Panc1 (cell line): ENCODE data around the gene GRIK4. TPM values are rescaled to one million over a fixed set of nuclear protein-coding genes. Genes with fewer than 3 reads are reported as not detected.

ENCODE experiments used
- ATAC-seq: fragments of 200-7000 bp; cut with Tn5 transposase; 2 replicates; pipeline ENCODE4 v1.9.1; 2020; ENCODE audit warnings: mild to moderate bottlenecking, moderate library complexity
- BruUV-seq: library from RNA; stranded (reverse); fragments of 400-500 nt; replicated peaks from 2 replicates; lab custom pipeline; 2021; lab: Mats Ljungman, UMichigan
- CTCF ChIA-PET: fragments of 300-600 bp; sonication (Branson Sonifier 250); formaldehyde crosslinking; loops from one replicate; lab custom pipeline; 2022; ENCODE audit warnings: antibody characterized with exemption; lab: Charles Lee
- POLR2A ChIA-PET: fragments of 300-600 bp; sonication (Branson Sonifier 250); formaldehyde crosslinking; loops from one replicate; lab custom pipeline; 2022; ENCODE audit warnings: antibody characterized with exemption; lab: Charles Lee
- DNase-seq: peaks from one replicate; pipeline ENCODE4 v3.0.0-alpha.2; 2010; ENCODE audit warnings: low read depth, low spot score
- H3K27ac ChIP-seq: 2 replicates; pipeline ENCODE4 v1.5.1; 2011; ENCODE audit warnings: mild to moderate bottlenecking, low read length, inconsistent platforms
- H3K27me3 ChIP-seq: fragments of 200-500 bp; sonication (Bioruptor generic); 2 replicates; pipeline ENCODE4 v1.6.0; 2014; ENCODE audit warnings: low read length, inconsistent platforms; ENCODE audit not compliant: control insufficient read depth, insufficient read depth
- H3K36me3 ChIP-seq: fragments of 200-500 bp; sonication (Bioruptor generic); 2 replicates; pipeline ENCODE4 v1.5.1; 2014; ENCODE audit warnings: inconsistent platforms, mild to moderate bottlenecking, low read length, moderate library complexity; ENCODE audit not compliant: control insufficient read depth, insufficient read depth
- H3K4me1 ChIP-seq: 2 replicates; pipeline ENCODE4 v1.5.1; 2011; ENCODE audit warnings: inconsistent platforms, mild to moderate bottlenecking, low read length, moderate library complexity; ENCODE audit not compliant: control insufficient read depth, insufficient read depth
- H3K4me3 ChIP-seq, 2 experiments: 2 replicates each; pipeline ENCODE4 v1.5.1; 2011 to 2012; ENCODE audit warnings: low read depth in 2 of 2, low read length in 2 of 2, mild to moderate bottlenecking in 2 of 2, inconsistent platforms in 1 of 2, moderate library complexity in 1 of 2
- H3K9me3 ChIP-seq: fragments of 200-500 bp; sonication (Bioruptor generic); 2 replicates; pipeline ENCODE4 v1.5.1; 2014; ENCODE audit warnings: low read depth, mild to moderate bottlenecking, inconsistent platforms, low read length, moderate library complexity; ENCODE audit not compliant: control insufficient read depth, insufficient read depth
- POLR2AphosphoS5 ChIP-seq: IDR thresholded peaks from 2 replicates; pipeline ENCODE4 v1.6.1; 2012; ENCODE audit warnings: mild to moderate bottlenecking, low read depth, low read length, moderate library complexity
- SIN3A ChIP-seq: IDR thresholded peaks from 2 replicates; pipeline ENCODE4 v1.6.1; 2012; ENCODE audit warnings: low read depth, mild to moderate bottlenecking, low read length, moderate library complexity, borderline replicate concordance; ENCODE audit not compliant: insufficient read depth
- TCF7L2 ChIP-seq: IDR thresholded peaks from 2 replicates; pipeline ENCODE4 v1.6.1; 2011; ENCODE audit warnings: mild to moderate bottlenecking, low read depth, low read length, inconsistent platforms
- in situ Hi-C: cut with HindIII; loops from 2 replicates; pipeline ENCODE4 v1.10.0; 2016; ENCODE audit warnings: low sequenced_read_pairs, low pct_unique_long_range_greater_than_20kb
- intact Hi-C: fragments of 100-400 bp; cut with micrococcal nuclease; formaldehyde crosslinking; loops from one replicate; pipeline ENCODE4 v1.10.0; 2022; ENCODE audit not compliant: unreplicated experiment
- total RNA-seq: library from RNA; stranded (reverse); gene quantifications from one replicate; pipeline ENCODE4 v1.2.1, GENCODE V29; 2021; ENCODE audit not compliant: unreplicated experiment
- TF ChIP-seq, protein P1 (sequence below), 2 experiments: IDR thresholded peaks; 2 replicates each; pipeline ENCODE4 v1.6.1; 2011 to 2012; ENCODE audit warnings: low read depth in 2 of 2, control low read depth in 1 of 2, low read length in 1 of 2, mild to moderate bottlenecking in 1 of 2, moderate library complexity in 1 of 2; ENCODE audit not compliant: insufficient read depth in 1 of 2
- TF ChIP-seq, protein P2 (sequence below): fragments of 450-650 bp; IDR thresholded peaks from 2 replicates; pipeline ENCODE4 v1.5.1; 2017; ENCODE audit warnings: mild to moderate bottlenecking

GRIK4 gene
- total RNA-seq, 1 experiment from 2014 or later = 0.62 TPM

GRCh38 chr11:120610111-120610510 lies 98.6 kb downstream of the GRIK4 start:
- ChIA-PET CTCF (no interaction called here), POLR2A (no interaction called here)
- Histone ChIP-seq H3K27me3 (no peaks in the 10 kb centered on the region), H3K4me1 (no peaks in the 10 kb centered on the region), H3K9me3 (no peaks in the 10 kb centered on the region), H3K27ac (no peak overlapping the region), H3K36me3 (no peaks in the 10 kb centered on the region), H3K4me3 (no peak overlapping the region)
- TF ChIP-seq, protein P1, sequence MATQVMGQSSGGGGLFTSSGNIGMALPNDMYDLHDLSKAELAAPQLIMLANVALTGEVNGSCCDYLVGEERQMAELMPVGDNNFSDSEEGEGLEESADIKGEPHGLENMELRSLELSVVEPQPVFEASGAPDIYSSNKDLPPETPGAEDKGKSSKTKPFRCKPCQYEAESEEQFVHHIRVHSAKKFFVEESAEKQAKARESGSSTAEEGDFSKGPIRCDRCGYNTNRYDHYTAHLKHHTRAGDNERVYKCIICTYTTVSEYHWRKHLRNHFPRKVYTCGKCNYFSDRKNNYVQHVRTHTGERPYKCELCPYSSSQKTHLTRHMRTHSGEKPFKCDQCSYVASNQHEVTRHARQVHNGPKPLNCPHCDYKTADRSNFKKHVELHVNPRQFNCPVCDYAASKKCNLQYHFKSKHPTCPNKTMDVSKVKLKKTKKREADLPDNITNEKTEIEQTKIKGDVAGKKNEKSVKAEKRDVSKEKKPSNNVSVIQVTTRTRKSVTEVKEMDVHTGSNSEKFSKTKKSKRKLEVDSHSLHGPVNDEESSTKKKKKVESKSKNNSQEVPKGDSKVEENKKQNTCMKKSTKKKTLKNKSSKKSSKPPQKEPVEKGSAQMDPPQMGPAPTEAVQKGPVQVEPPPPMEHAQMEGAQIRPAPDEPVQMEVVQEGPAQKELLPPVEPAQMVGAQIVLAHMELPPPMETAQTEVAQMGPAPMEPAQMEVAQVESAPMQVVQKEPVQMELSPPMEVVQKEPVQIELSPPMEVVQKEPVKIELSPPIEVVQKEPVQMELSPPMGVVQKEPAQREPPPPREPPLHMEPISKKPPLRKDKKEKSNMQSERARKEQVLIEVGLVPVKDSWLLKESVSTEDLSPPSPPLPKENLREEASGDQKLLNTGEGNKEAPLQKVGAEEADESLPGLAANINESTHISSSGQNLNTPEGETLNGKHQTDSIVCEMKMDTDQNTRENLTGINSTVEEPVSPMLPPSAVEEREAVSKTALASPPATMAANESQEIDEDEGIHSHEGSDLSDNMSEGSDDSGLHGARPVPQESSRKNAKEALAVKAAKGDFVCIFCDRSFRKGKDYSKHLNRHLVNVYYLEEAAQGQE (IDR thresholded peaks at IDR 0.05; ENCODE audit: insufficient read depth in 1 of 2, low read depth in 2 of 2, low read length in 1 of 2) = no peak
- TF ChIP-seq TCF7L2 = no peak
- TF ChIP-seq POLR2AphosphoS5 = no peak
- TF ChIP-seq SIN3A = no peak
- TF ChIP-seq, protein P2, sequence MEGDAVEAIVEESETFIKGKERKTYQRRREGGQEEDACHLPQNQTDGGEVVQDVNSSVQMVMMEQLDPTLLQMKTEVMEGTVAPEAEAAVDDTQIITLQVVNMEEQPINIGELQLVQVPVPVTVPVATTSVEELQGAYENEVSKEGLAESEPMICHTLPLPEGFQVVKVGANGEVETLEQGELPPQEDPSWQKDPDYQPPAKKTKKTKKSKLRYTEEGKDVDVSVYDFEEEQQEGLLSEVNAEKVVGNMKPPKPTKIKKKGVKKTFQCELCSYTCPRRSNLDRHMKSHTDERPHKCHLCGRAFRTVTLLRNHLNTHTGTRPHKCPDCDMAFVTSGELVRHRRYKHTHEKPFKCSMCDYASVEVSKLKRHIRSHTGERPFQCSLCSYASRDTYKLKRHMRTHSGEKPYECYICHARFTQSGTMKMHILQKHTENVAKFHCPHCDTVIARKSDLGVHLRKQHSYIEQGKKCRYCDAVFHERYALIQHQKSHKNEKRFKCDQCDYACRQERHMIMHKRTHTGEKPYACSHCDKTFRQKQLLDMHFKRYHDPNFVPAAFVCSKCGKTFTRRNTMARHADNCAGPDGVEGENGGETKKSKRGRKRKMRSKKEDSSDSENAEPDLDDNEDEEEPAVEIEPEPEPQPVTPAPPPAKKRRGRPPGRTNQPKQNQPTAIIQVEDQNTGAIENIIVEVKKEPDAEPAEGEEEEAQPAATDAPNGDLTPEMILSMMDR = no peak
- ATAC-seq (0 out of 2 replicates have a peak, but pooled peaks have one; percentile 28), DNase-seq (no peak)
- in situ Hi-C loops (no loop called here), intact Hi-C loops (no loop called here)
- BruUV-seq = no TSS peak

DNA sequence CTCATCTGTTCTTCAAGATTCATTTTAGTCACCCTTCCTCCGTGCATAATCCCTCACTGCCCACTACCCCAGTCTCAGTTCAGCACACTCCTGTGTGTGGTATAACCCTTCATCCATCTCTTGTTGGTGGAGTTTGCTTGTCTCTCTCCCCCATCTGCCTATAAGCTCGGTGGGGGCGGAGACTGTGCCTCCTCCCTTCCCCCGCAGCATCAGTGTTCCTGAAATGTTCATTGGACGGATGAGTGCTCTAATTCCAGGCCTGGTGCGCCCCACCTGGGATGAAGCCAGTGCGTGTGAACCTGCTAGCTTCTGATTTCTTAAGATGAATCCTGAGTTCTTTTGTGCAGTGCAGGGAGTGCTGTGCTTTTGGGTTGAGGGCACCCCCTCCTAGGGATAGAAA lies 100.0 kb downstream of the GRIK4 start:
- Histone ChIP-seq H3K27ac (no peak overlapping the region), H3K27me3 (no peaks in the 10 kb centered on the region), H3K36me3 (no peaks in the 10 kb centered on the region), H3K4me3 (no peak overlapping the region), H3K4me1 (no peaks in the 10 kb centered on the region), H3K9me3 (no peaks in the 10 kb centered on the region)
- TF ChIP-seq POLR2AphosphoS5 (no peak), SIN3A (no peak), TCF7L2 (no peak)
- TF ChIP-seq, protein P2 = no peak
- TF ChIP-seq, protein P1 (IDR thresholded peaks at IDR 0.05; ENCODE audit: insufficient read depth in 1 of 2, low read depth in 2 of 2, low read length in 1 of 2) = no peak
- ATAC-seq = no peak
- no peak for DNase-seq
- intact Hi-C loops (no loop called here), in situ Hi-C loops (no loop called here)
- ChIA-PET CTCF (interaction anchor here (1.1 kb wide), 1 partner anchor 98 kb away, joined by 4 read pairs; no protein-coding TSS in a partner anchor), POLR2A (no interaction called here)
- BruUV-seq = no TSS peak
